Mucosa of descending colon (tissue), 3 donors: ENCODE measurements around the gene TCTN2. TPM values are rescaled to one million over a fixed set of nuclear protein-coding genes. Genes with fewer than 3 reads are reported as not detected.

Experiments used
- ATAC-seq: fragments of 200-7000 bp; cut with Tn5 transposase; one replicate; pipeline ENCODE4 v1.9.1; 2020; ENCODE audit warnings: mild to moderate bottlenecking, moderate library complexity
- DNase-seq, 3 donors: peaks; one replicate each; pipeline ENCODE4 v3.0.0-alpha.2; 2020
- H3K36me3 ChIP-seq: fragments of 200-600 bp; one replicate; pipeline ENCODE4 v1.8.0; 2021; ENCODE audit warnings: low read depth, mild to moderate bottlenecking
- H3K4me1 ChIP-seq: fragments of 200-600 bp; one replicate; pipeline ENCODE4 v1.8.0; 2021; ENCODE audit warnings: low read depth, mild to moderate bottlenecking
- H3K4me3 ChIP-seq: fragments of 200-600 bp; one replicate; pipeline ENCODE4 v1.8.0; 2021; ENCODE audit warnings: mild to moderate bottlenecking
- H3K9me3 ChIP-seq: fragments of 200-600 bp; one replicate; pipeline ENCODE4 v1.8.0; 2021; ENCODE audit warnings: mild to moderate bottlenecking
- CTCF ChIP-seq: fragments of 200-600 bp; IDR thresholded peaks from one replicate; pipeline ENCODE4 v1.8.0; 2022; ENCODE audit warnings: antibody characterized with exemption, mild to moderate bottlenecking
- intact Hi-C, 2 donors: fragments of 100-400 bp; cut with DNase I in 1 of 2; cut with micrococcal nuclease in 1 of 2; formaldehyde crosslinking; loops; one replicate each; pipeline versions ENCODE4 v1.11.0 to v1.11.1; 2022; cut with DNase I, micrococcal nuclease
- total RNA-seq, 3 donors: library from RNA; stranded (reverse); fragmentation: NEBNext Ultra II Directional in 2 of 3; extraction: Animal tissue kit (Norgen Biotek cat#: 25700) in 2 of 3; gene quantifications; one replicate each; pipeline versions ENCODE4 v1.2.1 to v1.2.4, GENCODE V29; 2021 to 2023
- donor health status: DM: no; HTN: no; CAD: no; lungs with moderate emphysema.
- donor health status: DM: no; HTN: no; CAD: no.
- donor health status: DM: no; HTN: yes; CAD: no.

The TCTN2 gene
- total RNA-seq, 3 donors from 2014 or later: 5.2 to 9.0 (median 6.2) TPM

- ATAC-seq (no peak), DNase-seq (no peak)
- H3K4me3 ChIP-seq: no peak overlapping the region
- no peaks in the 10 kb centered on the region for H3K36me3 ChIP-seq
- H3K9me3 ChIP-seq: no peaks in the 10 kb centered on the region
- H3K4me1 ChIP-seq: no peaks in the 10 kb centered on the region
- no peak for TF ChIP-seq CTCF
- intact Hi-C loops: no loop called here
Observed at GRCh38 chr12:123657211-123657610, 13.7 kb upstream of the TCTN2 start.

- H3K4me1 ChIP-seq: no peaks in the 10 kb centered on the region
- H3K36me3 ChIP-seq: no peaks in the 10 kb centered on the region
- TF ChIP-seq CTCF: no peak
- intact Hi-C loops: no loop called here
- DNase-seq (no peak), ATAC-seq (no peak)
- H3K9me3 ChIP-seq: no peaks in the 10 kb centered on the region
- no peak overlapping the region for H3K4me3 ChIP-seq
Observed at GRCh38 chr12:123659996-123660727, 10.8 kb upstream of the TCTN2 start.

GRCh38 chr12:123667771-123668170 lies 3.1 kb upstream of the TCTN2 start:
- ATAC-seq (no peak), DNase-seq (no peak)
- H3K9me3 ChIP-seq: no peaks in the 10 kb centered on the region
- peaks cover 9% of the 10 kb centered on the region for H3K4me1 ChIP-seq
- intact Hi-C loops: no loop called here
- TF ChIP-seq CTCF: no peak
- H3K36me3 ChIP-seq: no peaks in the 10 kb centered on the region
- H3K4me3 ChIP-seq: no peak overlapping the region

- Histone ChIP-seq H3K9me3 (no peaks in the 10 kb centered on the region), H3K4me1 (peaks cover 9% of the 10 kb centered on the region), H3K4me3 (no peak overlapping the region), H3K36me3 (no peaks in the 10 kb centered on the region)
- no peak for DNase-seq
- intact Hi-C loops: no loop called here
- no peak for TF ChIP-seq CTCF
- no peak for ATAC-seq
Observed at GRCh38 chr12:123671876-123672275, 963 bp downstream of the TCTN2 start.

- Histone ChIP-seq H3K4me3 (no peak overlapping the region), H3K4me1 (peaks cover 9% of the 10 kb centered on the region), H3K36me3 (no peaks in the 10 kb centered on the region), H3K9me3 (no peaks in the 10 kb centered on the region)
- no peak for DNase-seq
- intact Hi-C loops: no loop called here
- no peak for ATAC-seq
- TF ChIP-seq CTCF: no peak
Observed at GRCh38 chr12:123675436-123675835, 4.5 kb downstream of the TCTN2 start.
